Liver (tissue), 9 donors: Measurements from ENCODE around the gene FRMPD3. TPM values are rescaled to one million over a fixed set of nuclear protein-coding genes. Genes with fewer than 3 reads are reported as not detected.

Experiments used
- DNase-seq: peaks from one replicate; pipeline ENCODE4 v3.0.0-alpha.2; 2017; ENCODE audit warnings: low spot score
- H3K27ac ChIP-seq, 2 donors: one replicate each; pipeline ENCODE4 v1.7.0; 2013; ENCODE audit warnings: inconsistent platforms in 2 of 2, low read length in 2 of 2, control low read depth in 1 of 2, low read depth in 1 of 2, mild to moderate bottlenecking in 1 of 2
- H3K27me3 ChIP-seq, 4 donors: one replicate each; pipeline versions ENCODE4 v1.6.1 to v1.7.0; 2013; ENCODE audit warnings: low read length in 3 of 4, inconsistent platforms in 1 of 4, mild to moderate bottlenecking in 1 of 4, moderate library complexity in 1 of 4; ENCODE audit not compliant: control insufficient read depth in 4 of 4, insufficient read depth in 4 of 4
- H3K36me3 ChIP-seq, 4 donors: one replicate each; pipeline versions ENCODE4 v1.6.1 to v1.7.0; 2013; ENCODE audit warnings: low read length in 3 of 4, mild to moderate bottlenecking in 3 of 4, low read depth in 1 of 4, moderate library complexity in 1 of 4; ENCODE audit not compliant: control insufficient read depth in 4 of 4, insufficient read depth in 3 of 4
- H3K4me1 ChIP-seq, 4 donors: one replicate each; pipeline versions ENCODE4 v1.6.1 to v1.7.0; 2013; ENCODE audit warnings: low read length in 3 of 4, mild to moderate bottlenecking in 3 of 4, moderate library complexity in 1 of 4; ENCODE audit not compliant: control insufficient read depth in 4 of 4, insufficient read depth in 4 of 4
- H3K4me3 ChIP-seq, 3 donors: one replicate each; pipeline versions ENCODE4 v1.6.1 to v1.7.0; 2013; ENCODE audit warnings: low read length in 3 of 3, control low read depth in 1 of 3, low read depth in 1 of 3, mild to moderate bottlenecking in 1 of 3
- H3K9ac ChIP-seq, 2 donors: one replicate each; pipeline ENCODE4 v1.7.0; 2013; ENCODE audit warnings: low read length in 2 of 2, mild to moderate bottlenecking in 2 of 2, moderate library complexity in 2 of 2, control low read depth in 1 of 2, low read depth in 1 of 2
- H3K9me3 ChIP-seq, 4 donors: one replicate each; pipeline versions ENCODE4 v1.6.1 to v1.7.0; 2013; ENCODE audit warnings: low read length in 3 of 4; ENCODE audit not compliant: control insufficient read depth in 4 of 4
- ATF3 ChIP-seq: IDR thresholded peaks from 2 replicates; pipeline ENCODE4 v1.6.1; 2016; ENCODE audit warnings: antibody characterized with exemption
- CTCF ChIP-seq: fragments of 150-350 bp; IDR thresholded peaks from 2 replicates; pipeline ENCODE4 v1.5.1; 2017; ENCODE audit warnings: improper control_type of control experiment, low read depth, low read length; ENCODE audit not compliant: missing input control
- EGR1 ChIP-seq, 2 donors: IDR thresholded peaks; 2 replicates each; pipeline ENCODE4 v1.6.1; 2016 to 2018; ENCODE audit warnings: antibody characterized with exemption in 2 of 2, low read depth in 2 of 2
- FOXA1 ChIP-seq: IDR thresholded peaks from 2 replicates; pipeline ENCODE4 v1.6.1; 2016; ENCODE audit warnings: antibody characterized with exemption
- FOXA2 ChIP-seq: IDR thresholded peaks from 2 replicates; pipeline ENCODE4 v1.6.1; 2016; ENCODE audit warnings: antibody characterized with exemption
- GABPA ChIP-seq, 2 donors: IDR thresholded peaks in 1 of 2; conservative IDR thresholded peaks in 1 of 2; 2 replicates each; pipeline ENCODE4 v1.6.1; 2016; ENCODE audit warnings: antibody characterized with exemption in 2 of 2, mild to moderate bottlenecking in 1 of 2, moderate library complexity in 1 of 2
- HNF4A ChIP-seq, 2 donors: conservative IDR thresholded peaks; 2 replicates each; pipeline ENCODE4 v1.6.1; 2016; ENCODE audit warnings: antibody characterized with exemption in 2 of 2, mild to moderate bottlenecking in 2 of 2
- HNF4G ChIP-seq: IDR thresholded peaks from 2 replicates; pipeline ENCODE4 v1.6.1; 2016; ENCODE audit warnings: antibody characterized with exemption
- JUND ChIP-seq, 2 donors: IDR thresholded peaks; 2 replicates each; pipeline ENCODE4 v1.6.1; 2016; ENCODE audit warnings: antibody characterized with exemption in 2 of 2
- MAX ChIP-seq: IDR thresholded peaks from 2 replicates; pipeline ENCODE4 v1.6.1; 2016; ENCODE audit warnings: antibody characterized with exemption
- NR2F2 ChIP-seq: IDR thresholded peaks from 2 replicates; pipeline ENCODE4 v1.6.1; 2016; ENCODE audit warnings: antibody characterized with exemption
- RAD21 ChIP-seq, 2 donors: IDR thresholded peaks; 2 replicates each; pipeline ENCODE4 v1.6.1; 2016; ENCODE audit warnings: antibody characterized with exemption in 2 of 2, mild to moderate bottlenecking in 2 of 2
- REST ChIP-seq: IDR thresholded peaks from 2 replicates; pipeline ENCODE4 v1.6.1; 2016; ENCODE audit warnings: antibody characterized with exemption, mild to moderate bottlenecking
- RXRA ChIP-seq, 2 donors: IDR thresholded peaks; 2 replicates each; pipeline ENCODE4 v1.6.1; 2017 to 2018; ENCODE audit warnings: antibody characterized with exemption in 2 of 2, mild to moderate bottlenecking in 1 of 2
- SP1 ChIP-seq: IDR thresholded peaks from 2 replicates; pipeline ENCODE4 v1.6.1; 2018; ENCODE audit warnings: antibody characterized with exemption, mild to moderate bottlenecking
- TAF1 ChIP-seq: conservative IDR thresholded peaks from 2 replicates; pipeline ENCODE4 v1.6.1; 2016; ENCODE audit warnings: antibody characterized with exemption, mild to moderate bottlenecking
- YY1 ChIP-seq: IDR thresholded peaks from 2 replicates; pipeline ENCODE4 v1.6.1; 2016; ENCODE audit warnings: antibody characterized with exemption, mild to moderate bottlenecking
- ZBTB33 ChIP-seq: IDR thresholded peaks from 2 replicates; pipeline ENCODE4 v1.6.1; 2016; ENCODE audit warnings: antibody characterized with exemption
- WGBS: extraction: QIAGEN DNeasy Blood & Tissue Kit; methylation state at CpG from one replicate; pipeline ENCODE4 v1.1.7; 2013; 5-methylcytosine and 5-hydroxymethylcytosine counted together
- polyA plus RNA-seq, 2 donors: library from polyadenylated mRNA; stranded (reverse) in 1 of 2; unstranded in 1 of 2; fragments of 200-250 nt in 1 of 2; fragments of >200 nt in 1 of 2; fragmentation: Nextera tagmentation in 1 of 2; extraction: Ambion mirVana in 1 of 2; gene quantifications; one replicate each; pipeline versions ENCODE4 v1.2.1 to v1.2.3, GENCODE V29; 2013 to 2015
- total RNA-seq, 2 donors: library from RNA; depleted of rRNA; stranded (reverse); fragments of >200 nt; gene quantifications; one replicate each; pipeline ENCODE4 v1.2.3, GENCODE V29; 2014
- donor health status: healthy.
- donor health status: healthy.
- donor health status: healthy.
- donor health status: healthy.
- donor health status: healthy.

FRMPD3 gene
- total and polyA plus RNA-seq, 4 donors, result under 0.01 to 0.01 TPM; not detected in 2

GRCh38 chrX:107480272-107480671 is 30.8 kb downstream of the FRMPD3 start:
- 65% methylated on average over 5 of the region's 5 CpGs for WGBS
- Histone ChIP-seq H3K4me3 (no peak overlapping the region), H3K4me1 (no peaks in the 10 kb centered on the region), H3K27me3 (peaks cover 0 to 5% (median 0%) of the 10 kb centered on the region in 4 donors), H3K27ac (no peak overlapping the region), H3K9me3 (no peaks in the 10 kb centered on the region), H3K36me3 (no peaks in the 10 kb centered on the region), H3K9ac (no peak overlapping the region)
- DNase-seq, result no peak
- TF ChIP-seq JUND (IDR thresholded peaks at IDR 0.05), result no peak
- no peak for TF ChIP-seq REST
- TF ChIP-seq ATF3, result no peak
- no peak for TF ChIP-seq FOXA1
- no peak for TF ChIP-seq CTCF
- TF ChIP-seq NR2F2, result no peak
- TF ChIP-seq ZBTB33, result no peak
- no peak for TF ChIP-seq SP1
- no peak for TF ChIP-seq TAF1
- no peak for TF ChIP-seq RXRA (IDR thresholded peaks at IDR 0.05)
- no peak for TF ChIP-seq YY1
- no peak for TF ChIP-seq EGR1 (IDR thresholded peaks at IDR 0.05; ENCODE audit: low read depth in 2 of 2)
- no peak for TF ChIP-seq FOXA2
- TF ChIP-seq GABPA (IDR thresholded peaks at IDR 0.05 in 1 of 2, conservative IDR thresholded peaks at IDR 0.05 in 1 of 2), result no peak
- no peak for TF ChIP-seq HNF4A (conservative IDR thresholded peaks at IDR 0.05)
- no peak for TF ChIP-seq RAD21 (IDR thresholded peaks at IDR 0.05)
- TF ChIP-seq HNF4G, result no peak

- Histone ChIP-seq H3K4me1 (no peaks in the 10 kb centered on the region), H3K36me3 (no peaks in the 10 kb centered on the region), H3K9me3 (no peaks in the 10 kb centered on the region), H3K4me3 (no peak overlapping the region), H3K9ac (no peak overlapping the region), H3K27ac (no peak overlapping the region), H3K27me3 (peaks cover 0 to 5% (median 0%) of the 10 kb centered on the region in 4 donors)
- DNase-seq, result no peak
- WGBS, result 71% methylated on average over 3 of the region's 3 CpGs
- TF ChIP-seq HNF4A (conservative IDR thresholded peaks at IDR 0.05), result no peak
- TF ChIP-seq MAX, result no peak
- TF ChIP-seq YY1, result no peak
- no peak for TF ChIP-seq FOXA2
- no peak for TF ChIP-seq TAF1
- TF ChIP-seq REST, result no peak
- TF ChIP-seq NR2F2, result no peak
- no peak for TF ChIP-seq JUND (IDR thresholded peaks at IDR 0.05)
- no peak for TF ChIP-seq CTCF
- no peak for TF ChIP-seq FOXA1
- TF ChIP-seq HNF4G, result no peak
- TF ChIP-seq RAD21 (IDR thresholded peaks at IDR 0.05), result no peak
These were observed 32.6 kb downstream of the FRMPD3 start for GRCh38 chrX:107482046-107482445.
